Measurements from ENCODE around the gene UQCRFS1.

GRCh38 chr19:29247051-29247450 lies 34.1 kb upstream of the UQCRFS1 start:
- TF ChIP-seq CTCF (IDR thresholded peaks at IDR 0.05; ENCODE audit: insufficient read depth, low read length) (no peak), POLR2AphosphoS5 (IDR thresholded peaks at IDR 0.05; ENCODE audit: low read depth) (no peak)

All from HL-60 (cell line).